Vagina (tissue), 2 donors: Measurements from ENCODE around the gene UROS.

Experiments used
- CTCF ChIP-seq, 3 experiments: fragments of 450-650 bp in 2 of 3; fragments of 200-600 bp in 1 of 3; sonication (generic) in 1 of 3; IDR thresholded peaks; one replicate each; pipeline ENCODE4 v1.5.1; 2017 to 2019; ENCODE audit warnings: antibody characterized with exemption in 3 of 3, mild to moderate bottlenecking in 2 of 3, moderate library complexity in 2 of 3
- POLR2A ChIP-seq, 2 donors: fragments of 450-650 bp; IDR thresholded peaks; one replicate each; pipeline ENCODE4 v1.6.1; 2017; ENCODE audit warnings: antibody characterized with exemption in 2 of 2, mild to moderate bottlenecking in 2 of 2, moderate library complexity in 2 of 2
- POLR2AphosphoS5 ChIP-seq, 2 donors: sonication (generic); formaldehyde crosslinking; IDR thresholded peaks; one replicate each; pipeline ENCODE4 v1.9.0; 2017; ENCODE audit warnings: antibody characterized with exemption in 2 of 2, mild to moderate bottlenecking in 2 of 2, low read depth in 1 of 2; ENCODE audit not compliant: insufficient read depth in 1 of 2

GRCh38 chr10:125788156-125789034 lies 34.7 kb downstream of the UROS start:
- TF ChIP-seq CTCF (IDR thresholded peaks at IDR 0.05) (no peak), POLR2A (IDR thresholded peaks at IDR 0.05) (no peak), POLR2AphosphoS5 (IDR thresholded peaks at IDR 0.05; ENCODE audit: insufficient read depth in 1 of 2, low read depth in 1 of 2) (no peak)
